Right lobe of liver (tissue), 4 donors: Measurements from ENCODE around the gene ERI3.

Source experiments
- CTCF ChIP-seq, 4 donors: fragments of 200-600 bp in 3 of 4; fragments of 450-650 bp in 1 of 4; IDR thresholded peaks; one replicate each; pipeline versions ENCODE4 v1.5.1 to v1.8.0; 2016 to 2022; ENCODE audit warnings: antibody characterized with exemption in 4 of 4, mild to moderate bottlenecking in 2 of 4
- POLR2A ChIP-seq: fragments of 450-650 bp; IDR thresholded peaks from one replicate; pipeline ENCODE4 v1.6.1; 2017; ENCODE audit warnings: antibody characterized with exemption, mild to moderate bottlenecking
- donor health status: DM: no; HTN: no; CAD: no.
- donor health status: DM: no; HTN: no; CAD: no.
- donor health status: DM: no; HTN: yes; CAD: no.

GRCh38 chr1:44354268-44354839, 703 bp downstream of the ERI3 start:
- no peak for TF ChIP-seq POLR2A
- no peak for TF ChIP-seq CTCF (IDR thresholded peaks at IDR 0.05)
